Keratinocyte (primary cell): ENCODE data around the gene MGRN1. TPM values are rescaled to one million over a fixed set of nuclear protein-coding genes. Genes with fewer than 3 reads are reported as not detected.

ENCODE experiments used
- DNase-seq: peaks from one replicate; pipeline ENCODE4 v3.0.0-alpha.2; 2011; ENCODE audit warnings: low read depth, missing footprints, low spot score
- FAIRE-seq: peaks from 2 replicates; lab custom pipeline; 2011; peaks lifted over from hg19 to GRCh38; lab: Jason Lieb, UNC
- H2AFZ ChIP-seq: 2 replicates; pipeline ENCODE4 v1.6.0; 2012; ENCODE audit warnings: low read length, control low read depth, inconsistent platforms; ENCODE audit not compliant: control insufficient read depth
- H3K27ac ChIP-seq: 2 replicates; pipeline ENCODE4 v1.5.1; 2011; ENCODE audit warnings: low read length; ENCODE audit not compliant: control insufficient read depth, insufficient read depth
- H3K27me3 ChIP-seq: 3 replicates; pipeline ENCODE4 v1.6.0; 2011; ENCODE audit warnings: low read length; ENCODE audit not compliant: control insufficient read depth, insufficient read depth; ENCODE audit errors: extremely low read depth
- H3K36me3 ChIP-seq, 2 experiments: 2 replicates in 1 of 2; 3 replicates in 1 of 2; pipeline ENCODE4 v1.5.1; 2011; ENCODE audit warnings: low read length in 2 of 2, mild to moderate bottlenecking in 1 of 2; ENCODE audit not compliant: control insufficient read depth in 2 of 2, insufficient read depth in 2 of 2; ENCODE audit errors: extremely low read depth in 1 of 2
- H3K4me1 ChIP-seq: 3 replicates; pipeline ENCODE4 v1.5.1; 2011; ENCODE audit warnings: low read length; ENCODE audit not compliant: control insufficient read depth, insufficient read depth; ENCODE audit errors: extremely low read depth
- H3K4me2 ChIP-seq: 3 replicates; pipeline ENCODE4 v1.6.0; 2011; ENCODE audit warnings: low read depth, low read length; ENCODE audit not compliant: control insufficient read depth, insufficient read depth; ENCODE audit errors: extremely low read depth
- H3K4me3 ChIP-seq, 3 experiments: fragments of 200-600 bp in 1 of 3; sonication (generic) in 1 of 3; 2 replicates in 2 of 3; 3 replicates in 1 of 3; pipeline ENCODE4 v1.5.1; 2011 to 2016; ENCODE audit warnings: low read length in 3 of 3, mild to moderate bottlenecking in 3 of 3, control low read depth in 2 of 3, inconsistent platforms in 1 of 3, low read depth in 1 of 3, mixed read lengths in 1 of 3, mixed run types in 1 of 3, moderate library complexity in 1 of 3; ENCODE audit not compliant: control insufficient read depth in 2 of 3, insufficient read depth in 2 of 3; ENCODE audit errors: extremely low read depth in 1 of 3
- H3K79me2 ChIP-seq: 2 replicates; pipeline ENCODE4 v1.6.0; 2012; ENCODE audit warnings: low read length; ENCODE audit not compliant: control insufficient read depth, insufficient read depth
- H3K9ac ChIP-seq: 3 replicates; pipeline ENCODE4 v1.6.0; 2011; ENCODE audit warnings: low read length; ENCODE audit not compliant: control insufficient read depth, insufficient read depth; ENCODE audit errors: extremely low read depth
- H3K9me1 ChIP-seq: 3 replicates; pipeline ENCODE4 v1.6.0; 2011; ENCODE audit warnings: low read length; ENCODE audit not compliant: control insufficient read depth, insufficient read depth; ENCODE audit errors: extremely low read depth
- H3K9me3 ChIP-seq: 2 replicates; pipeline ENCODE4 v1.5.1; 2012; ENCODE audit warnings: low read depth, low read length; ENCODE audit not compliant: control insufficient read depth
- H4K20me1 ChIP-seq: 3 replicates; pipeline ENCODE4 v1.6.0; 2011; ENCODE audit warnings: low read length; ENCODE audit not compliant: control insufficient read depth, insufficient read depth; ENCODE audit errors: extremely low read depth
- EZH2 ChIP-seq: IDR thresholded peaks from one replicate; pipeline ENCODE4 v1.6.1; 2012; ENCODE audit warnings: inconsistent platforms, mild to moderate bottlenecking, low read length, moderate library complexity
- dilution Hi-C: fragments of 300-500 bp; cut with MboI; formaldehyde crosslinking; loops from one replicate; pipeline ENCODE4 v1.7.0; 2020; ENCODE audit warnings: low sequenced_read_pairs; ENCODE audit not compliant: extremely low pct_ligation_motif_present
- polyA plus RNA-seq, 5 experiments: library from polyadenylated mRNA; depleted of rRNA in 3 of 5; stranded (reverse) in 3 of 5; stranded (forward) in 1 of 5; unstranded in 1 of 5; fragments of >200 nt; gene quantifications; 1 replicate in 1 of 5; 2 replicates in 3 of 5; 3 replicates in 1 of 5; pipeline versions ENCODE4 v1.2.1 to v1.2.3, GENCODE V29; 2011 to 2012; ENCODE audit warnings: missing spikeins in 2 of 5, low read depth in 1 of 5, low replicate concordance in 1 of 5
- TF ChIP-seq, protein P1 (sequence below), 3 experiments: IDR thresholded peaks in 1 of 3; conservative IDR thresholded peaks in 1 of 3; optimal IDR thresholded peaks in 1 of 3; 2 replicates in 2 of 3; 3 replicates in 1 of 3; pipeline versions ENCODE3 to v1.5.1; 2011; ENCODE audit warnings: low read length in 3 of 3, mild to moderate bottlenecking in 3 of 3, moderate library complexity in 2 of 3, control low read depth in 1 of 3, inconsistent platforms in 1 of 3; ENCODE audit not compliant: insufficient read depth in 2 of 3; ENCODE audit errors: extremely low read depth in 1 of 3

Gene MGRN1
- polyA plus RNA-seq, 1 donor (not counting 4 experiments of a cell fraction or from before 2014, with no cell fraction given): 1.9 TPM

DNA sequence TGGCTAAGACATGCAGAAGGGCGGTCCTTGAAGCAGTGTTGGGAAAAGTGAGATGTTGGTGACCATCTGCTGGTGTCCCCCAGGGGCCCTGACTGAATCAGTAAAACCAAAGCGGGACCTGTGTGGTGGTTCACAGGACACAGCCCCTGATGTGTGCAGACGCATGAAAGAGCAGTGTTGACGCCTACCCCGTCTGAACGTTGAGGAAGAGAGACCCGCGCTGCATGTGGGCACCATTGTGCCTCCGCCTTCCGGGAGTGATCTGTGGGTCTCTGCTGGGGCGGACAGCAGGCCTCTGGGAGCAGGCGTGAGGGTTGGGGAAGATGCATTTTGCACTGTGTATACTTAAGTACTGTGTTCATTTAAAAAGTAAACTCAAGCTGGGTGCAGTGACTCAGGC is 31.6 kb downstream of the MGRN1 start:
- dilution Hi-C loops: no loop called here
- Histone ChIP-seq H3K9me3 (no peaks in the 10 kb centered on the region), H4K20me1 (no peaks in the 10 kb centered on the region), H3K4me3 (no peak overlapping the region), H3K79me2 (no peaks in the 10 kb centered on the region), H2AFZ (no peak overlapping the region), H3K36me3 (peaks cover 19 to 49% of the 10 kb centered on the region in 2 experiments), H3K9ac (no peak overlapping the region), H3K4me2 (no peak overlapping the region), H3K4me1 (peaks cover under 1% of the 10 kb centered on the region), H3K27me3 (no peaks in the 10 kb centered on the region), H3K27ac (no peak overlapping the region), H3K9me1 (peaks cover under 1% of the 10 kb centered on the region)
- FAIRE-seq: no peak
- TF ChIP-seq, protein P1, sequence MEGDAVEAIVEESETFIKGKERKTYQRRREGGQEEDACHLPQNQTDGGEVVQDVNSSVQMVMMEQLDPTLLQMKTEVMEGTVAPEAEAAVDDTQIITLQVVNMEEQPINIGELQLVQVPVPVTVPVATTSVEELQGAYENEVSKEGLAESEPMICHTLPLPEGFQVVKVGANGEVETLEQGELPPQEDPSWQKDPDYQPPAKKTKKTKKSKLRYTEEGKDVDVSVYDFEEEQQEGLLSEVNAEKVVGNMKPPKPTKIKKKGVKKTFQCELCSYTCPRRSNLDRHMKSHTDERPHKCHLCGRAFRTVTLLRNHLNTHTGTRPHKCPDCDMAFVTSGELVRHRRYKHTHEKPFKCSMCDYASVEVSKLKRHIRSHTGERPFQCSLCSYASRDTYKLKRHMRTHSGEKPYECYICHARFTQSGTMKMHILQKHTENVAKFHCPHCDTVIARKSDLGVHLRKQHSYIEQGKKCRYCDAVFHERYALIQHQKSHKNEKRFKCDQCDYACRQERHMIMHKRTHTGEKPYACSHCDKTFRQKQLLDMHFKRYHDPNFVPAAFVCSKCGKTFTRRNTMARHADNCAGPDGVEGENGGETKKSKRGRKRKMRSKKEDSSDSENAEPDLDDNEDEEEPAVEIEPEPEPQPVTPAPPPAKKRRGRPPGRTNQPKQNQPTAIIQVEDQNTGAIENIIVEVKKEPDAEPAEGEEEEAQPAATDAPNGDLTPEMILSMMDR (optimal IDR thresholded peaks at IDR 0.05 in 1 of 3, IDR thresholded peaks at IDR 0.05 in 1 of 3, conservative IDR thresholded peaks at IDR 0.05 in 1 of 3; ENCODE audit: extremely low read depth in 1 of 3, insufficient read depth in 2 of 3, low read length in 3 of 3): no peak
- TF ChIP-seq EZH2: no peak
- DNase-seq: no peak

DNA sequence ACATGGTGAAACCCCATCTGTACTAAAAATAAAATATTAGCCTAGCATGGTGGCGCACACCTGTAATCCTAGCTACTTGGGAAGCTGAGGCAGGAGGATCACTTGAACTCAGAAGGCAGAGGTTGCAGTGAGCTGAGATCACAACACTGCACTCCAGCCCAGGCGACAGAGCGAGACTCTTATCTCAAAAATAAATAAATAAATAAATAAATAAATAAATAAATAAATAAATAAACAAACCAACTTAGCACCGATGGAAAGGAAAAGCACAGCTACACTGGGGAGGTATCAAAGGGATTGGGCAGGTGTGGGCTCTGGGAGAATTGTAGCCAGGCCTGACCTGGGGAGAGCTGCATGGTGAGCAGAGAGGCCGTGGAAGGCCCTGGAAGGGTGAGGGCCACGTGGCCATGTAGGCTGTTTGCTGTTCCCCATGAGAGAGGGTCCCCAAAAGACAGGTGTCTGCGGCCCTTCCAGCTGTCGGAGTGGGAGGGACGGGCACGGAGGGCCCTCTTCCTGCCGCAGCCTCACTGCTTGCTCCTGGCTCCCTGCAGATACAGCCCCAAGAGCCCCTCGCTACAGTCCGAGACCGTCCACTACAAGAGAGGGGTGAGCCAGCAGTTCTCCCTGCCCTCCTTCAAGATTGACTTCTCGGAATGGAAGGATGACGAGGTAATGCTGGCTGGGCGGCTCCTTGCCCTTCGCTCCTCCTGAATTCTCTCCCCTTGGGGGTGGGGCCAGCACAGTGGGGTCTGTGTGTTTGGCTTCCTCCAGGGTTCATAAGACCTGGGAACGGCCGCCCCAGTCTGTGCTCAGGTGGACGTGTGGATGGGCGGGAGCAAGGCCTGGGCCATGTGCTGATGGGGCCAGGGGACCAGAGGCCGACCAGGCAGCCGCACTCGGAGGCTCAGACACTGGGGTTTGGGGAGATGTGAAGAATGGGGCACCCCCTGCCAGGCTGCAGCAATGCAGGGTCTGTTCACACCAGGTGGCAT is 32.4 kb downstream of the MGRN1 start:
- Histone ChIP-seq H3K36me3 (peaks cover 19 to 45% of the 10 kb centered on the region in 2 experiments), H3K9me1 (peaks cover 4% of the 10 kb centered on the region), H3K4me1 (peaks cover 5% of the 10 kb centered on the region), H3K79me2 (no peaks in the 10 kb centered on the region), H3K4me3 (no peak overlapping the region), H3K27ac (no peak overlapping the region), H3K27me3 (no peaks in the 10 kb centered on the region), H3K9ac (no peak overlapping the region), H2AFZ (no peak overlapping the region), H4K20me1 (no peaks in the 10 kb centered on the region), H3K4me2 (no peak overlapping the region), H3K9me3 (no peaks in the 10 kb centered on the region)
- DNase-seq: no peak
- FAIRE-seq: no peak
- dilution Hi-C loops: no loop called here
- TF ChIP-seq, protein P1 (optimal IDR thresholded peaks at IDR 0.05 in 1 of 3, IDR thresholded peaks at IDR 0.05 in 1 of 3, conservative IDR thresholded peaks at IDR 0.05 in 1 of 3; ENCODE audit: extremely low read depth in 1 of 3, insufficient read depth in 2 of 3, low read length in 3 of 3): no peak
- TF ChIP-seq EZH2: no peak
